HG02981 (cell line): ENCODE measurements around the gene KDR.

Experiments used
- ATAC-seq: cut with Tn5 transposase; IDR thresholded peaks from one replicate; pipeline ENCODE4 v1.9.1; 2021; ENCODE audit warnings: mild to moderate bottlenecking, moderate library complexity; ENCODE audit not compliant: unreplicated experiment

Gene KDR

GRCh38 chr4:55080174-55080865, 45.1 kb downstream of the KDR start:
- ATAC-seq: no peak

DNA sequence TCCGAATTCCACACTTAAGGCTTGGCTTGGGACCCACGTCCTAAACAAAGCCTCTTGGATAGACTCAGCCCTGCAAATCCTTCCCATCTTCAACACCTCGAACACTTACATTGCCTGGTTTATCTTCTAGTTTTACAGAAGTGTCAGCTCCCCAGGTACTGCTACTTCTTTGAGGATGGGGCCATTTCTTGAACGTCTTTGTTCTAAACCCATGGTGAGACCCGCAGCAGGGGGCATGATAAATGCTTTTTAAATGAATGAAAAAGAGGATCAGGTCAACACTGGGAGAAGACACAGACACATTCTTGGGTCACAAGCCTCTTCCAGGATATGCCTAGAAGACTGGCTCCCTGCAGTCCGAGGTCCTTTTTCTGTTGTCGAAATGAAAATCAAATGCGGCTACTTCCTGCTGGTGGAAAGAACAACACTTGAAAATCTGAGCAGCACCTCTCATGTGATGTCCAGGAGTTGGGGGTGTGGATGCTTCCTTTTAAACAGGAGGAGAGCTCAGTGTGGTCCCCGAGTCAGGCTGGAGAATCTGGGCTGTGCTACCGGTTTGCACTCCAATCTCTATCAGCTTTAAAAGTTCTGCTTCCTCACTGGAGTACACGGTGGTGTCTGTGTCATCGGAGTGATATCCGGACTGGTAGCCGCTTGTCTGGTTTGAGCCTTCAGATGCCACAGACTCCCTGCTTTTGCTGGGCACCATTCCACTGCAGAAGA, 45.8 kb downstream of the KDR start:
- ATAC-seq: no peak

DNA sequence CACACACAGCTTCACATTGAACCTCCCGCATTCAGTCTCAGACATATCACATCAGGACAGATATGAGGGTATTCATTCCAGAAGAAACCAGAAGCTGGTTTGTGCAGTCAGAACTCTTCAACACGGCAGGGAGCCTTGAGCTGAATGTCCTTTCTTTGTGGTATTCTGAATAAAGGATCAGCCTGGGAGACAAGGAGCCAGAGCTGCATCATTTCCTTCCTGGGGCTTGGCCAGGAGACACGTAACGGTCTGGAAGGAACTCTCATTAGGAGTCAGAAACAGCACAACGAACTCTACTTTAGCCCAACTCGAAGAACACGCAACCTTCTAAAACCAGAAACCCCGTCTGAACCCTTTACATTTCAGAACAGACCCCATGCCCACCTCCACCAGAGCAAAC, 46.4 kb downstream of the KDR start:
- ATAC-seq: no peak

DNA sequence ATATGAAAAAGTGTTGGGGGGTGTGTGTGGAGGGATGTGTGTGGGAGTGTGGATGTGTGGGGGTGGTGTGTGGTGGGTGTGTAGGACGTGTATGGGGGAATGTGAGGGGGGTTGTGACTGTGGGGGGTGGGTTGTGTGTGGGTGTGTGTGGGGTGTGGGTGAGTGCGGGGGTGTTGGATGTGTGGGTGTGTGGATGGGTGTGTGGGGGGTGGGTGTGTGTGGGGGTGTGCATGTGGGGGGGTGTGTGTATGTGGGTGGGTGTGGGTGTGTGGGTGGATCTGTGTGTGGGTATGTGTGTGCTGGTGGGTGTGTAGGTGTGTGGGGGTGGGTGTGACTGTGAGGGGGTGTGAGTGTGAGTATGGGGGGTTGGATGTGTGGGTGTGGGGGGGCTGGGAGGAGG, 47.8 kb downstream of the KDR start:
- no peak for ATAC-seq

- no peak for ATAC-seq
Measured at GRCh38 chr4:55075823-55076716, 49.3 kb downstream of the KDR start.

DNA sequence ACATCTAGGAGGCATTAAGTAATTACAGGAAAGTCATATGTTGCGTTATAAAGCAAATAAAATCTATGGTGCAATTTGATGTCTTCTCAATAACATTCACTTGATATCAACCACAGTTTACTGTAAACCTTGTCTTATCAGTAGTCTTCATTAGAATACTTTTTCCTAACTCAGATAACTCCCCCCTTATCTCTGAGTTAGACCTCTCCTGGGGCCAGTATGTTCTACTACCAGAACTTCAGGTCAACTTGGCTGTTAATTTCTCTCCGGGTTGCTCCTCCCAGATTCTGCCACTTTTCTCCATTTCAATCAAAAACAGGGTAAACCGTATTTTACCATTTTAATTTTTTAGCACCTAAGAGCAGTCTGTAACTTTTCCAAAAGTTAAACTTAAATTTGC, 50.0 kb downstream of the KDR start:
- no peak for ATAC-seq

DNA sequence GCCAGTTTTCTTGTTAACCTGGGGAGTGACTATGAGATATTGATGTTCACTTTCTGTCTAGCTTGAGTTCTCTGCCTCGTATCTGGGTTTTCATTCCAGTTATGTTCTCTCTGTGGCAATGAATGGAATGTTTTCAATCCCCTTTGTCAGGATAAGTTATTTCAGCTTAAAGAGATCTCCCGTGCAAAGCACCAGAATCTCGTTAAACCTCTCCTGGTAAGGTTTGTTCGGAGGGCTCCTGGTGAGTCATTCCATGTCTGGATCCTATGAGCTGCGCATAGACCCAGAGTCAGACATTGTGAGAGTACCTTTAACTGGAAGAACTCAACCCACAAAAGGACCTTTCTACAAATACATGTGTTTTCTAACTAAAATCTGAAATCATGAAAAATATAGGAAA, 51.0 kb downstream of the KDR start:
- no peak for ATAC-seq

DNA sequence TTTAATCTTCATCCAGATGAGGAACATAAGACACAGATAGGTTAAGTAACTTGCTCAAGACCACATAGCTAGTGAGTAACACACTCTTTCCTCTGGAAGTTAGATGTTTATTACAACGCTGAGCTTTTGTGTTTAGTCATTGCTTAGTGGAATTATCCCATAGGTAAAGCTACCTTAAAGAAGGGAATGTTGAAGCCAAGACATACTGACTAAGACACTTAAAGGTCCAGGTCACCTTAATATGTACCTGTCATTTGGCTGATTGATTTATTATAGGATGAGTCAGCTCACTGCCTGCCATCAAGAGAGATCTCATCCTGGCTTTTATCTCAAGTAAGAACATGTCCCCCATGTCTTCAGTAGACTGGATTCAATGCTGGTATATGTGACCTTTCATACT, 53.4 kb downstream of the KDR start:
- ATAC-seq: no peak

DNA sequence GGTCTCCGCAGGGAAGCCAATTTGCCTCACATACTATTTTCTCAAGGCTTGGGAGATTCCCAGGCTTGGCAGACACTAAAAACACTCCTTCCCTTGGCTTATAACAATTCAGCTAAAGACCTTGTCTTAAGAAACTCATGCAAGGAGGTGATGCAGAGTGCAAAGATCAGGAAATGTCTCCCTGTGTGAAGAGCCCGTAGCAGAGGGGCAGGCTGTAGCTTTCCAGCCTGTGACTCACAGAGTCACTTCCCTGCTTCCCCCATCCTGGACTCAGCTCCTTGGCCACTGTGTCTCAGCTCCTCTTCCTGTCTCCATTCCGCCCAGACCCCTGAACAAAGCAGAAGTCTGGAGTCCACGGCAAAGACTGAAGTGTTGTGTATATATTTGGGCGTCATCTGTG, 56.1 kb downstream of the KDR start:
- no peak for ATAC-seq

DNA sequence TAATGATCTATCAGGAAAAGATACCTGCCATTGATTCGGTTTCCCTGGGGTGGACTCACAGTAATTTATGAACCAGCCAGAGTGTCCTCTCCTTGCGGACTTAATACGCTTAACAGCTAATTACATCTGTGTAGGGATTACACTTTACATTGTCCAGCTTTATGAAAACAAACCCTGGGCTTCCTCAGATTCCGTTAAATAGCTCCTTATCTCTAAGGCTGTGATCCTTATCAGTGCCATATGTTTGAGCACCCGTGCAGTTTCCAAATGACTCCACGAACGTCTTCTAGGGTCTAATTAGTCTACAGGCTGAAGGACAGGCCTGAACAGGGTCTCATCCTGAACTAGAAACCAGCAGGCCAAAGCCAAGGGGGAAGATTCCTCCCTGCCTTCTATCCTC, 56.9 kb downstream of the KDR start:
- no peak for ATAC-seq

- no peak for ATAC-seq
Measured at GRCh38 chr4:55066018-55066417, 59.4 kb downstream of the KDR start.

- ATAC-seq: no peak
Measured at GRCh38 chr4:55055529-55055928, 69.9 kb downstream of the KDR start.

DNA sequence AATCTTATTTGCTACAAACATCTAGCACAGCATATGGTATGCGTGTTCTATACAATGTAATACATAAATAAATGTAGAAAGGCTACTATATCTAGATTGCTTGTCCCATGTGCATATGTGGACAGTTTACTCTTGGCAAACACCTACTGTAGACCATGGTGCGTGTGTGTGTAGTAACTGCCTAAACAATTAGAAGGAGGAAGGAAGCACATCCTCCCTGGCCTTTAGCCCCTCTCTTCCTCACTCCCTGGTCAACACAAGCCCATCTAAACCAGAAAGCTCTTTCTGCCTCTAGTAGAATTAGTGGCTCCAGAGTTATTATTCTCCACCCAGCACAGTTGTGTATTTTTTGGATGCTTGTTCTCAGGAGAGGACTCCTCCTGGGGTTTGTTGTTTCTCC, 73.9 kb downstream of the KDR start:
- no peak for ATAC-seq

- no peak for ATAC-seq
Measured at GRCh38 chr4:55050418-55050950, 74.9 kb downstream of the KDR start.

- ATAC-seq: no peak
Measured at GRCh38 chr4:55038176-55038890, 87.1 kb downstream of the KDR start.

DNA sequence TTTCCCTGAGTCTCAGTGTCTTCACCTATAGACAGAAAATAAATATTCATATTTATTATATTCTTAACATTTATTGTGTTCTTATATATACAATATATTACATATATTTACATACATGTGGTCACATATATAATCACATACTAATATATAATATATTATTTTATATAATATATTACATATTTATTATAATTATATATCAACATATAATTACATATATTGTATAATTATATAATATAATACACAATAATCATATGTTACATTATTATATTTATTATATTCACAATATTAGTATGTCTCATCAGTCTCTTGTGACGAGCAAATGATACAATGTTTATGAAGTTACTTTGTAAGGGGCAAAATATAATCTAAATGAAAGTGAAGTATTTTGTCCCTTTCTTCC, 87.7 kb downstream of the KDR start:
- ATAC-seq: no peak

GRCh38 chr4:55036405-55036804, 89.0 kb downstream of the KDR start:
- no peak for ATAC-seq

- ATAC-seq: no peak
Measured at GRCh38 chr4:55035892-55036291, 89.5 kb downstream of the KDR start.

DNA sequence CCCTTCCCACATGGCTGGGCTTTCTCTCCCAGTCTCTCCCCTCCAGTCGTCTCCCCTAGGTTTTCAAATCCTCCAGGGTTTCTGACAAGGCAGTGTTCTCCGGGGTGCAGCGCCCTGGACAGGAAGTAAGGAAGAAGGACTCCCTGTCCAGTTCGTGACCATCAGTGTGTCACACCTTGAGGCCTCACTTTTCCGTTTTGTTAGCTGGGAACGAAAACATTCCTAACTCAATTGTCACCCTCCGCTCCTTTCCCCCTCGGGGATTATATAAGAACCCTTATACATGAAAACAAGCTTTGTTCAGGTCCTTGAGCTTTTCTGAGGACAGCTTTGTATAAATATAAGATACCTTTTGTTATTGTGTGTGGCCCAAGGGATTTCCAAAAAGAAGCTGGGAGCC, 92.1 kb downstream of the KDR start:
- ATAC-seq: no peak

DNA sequence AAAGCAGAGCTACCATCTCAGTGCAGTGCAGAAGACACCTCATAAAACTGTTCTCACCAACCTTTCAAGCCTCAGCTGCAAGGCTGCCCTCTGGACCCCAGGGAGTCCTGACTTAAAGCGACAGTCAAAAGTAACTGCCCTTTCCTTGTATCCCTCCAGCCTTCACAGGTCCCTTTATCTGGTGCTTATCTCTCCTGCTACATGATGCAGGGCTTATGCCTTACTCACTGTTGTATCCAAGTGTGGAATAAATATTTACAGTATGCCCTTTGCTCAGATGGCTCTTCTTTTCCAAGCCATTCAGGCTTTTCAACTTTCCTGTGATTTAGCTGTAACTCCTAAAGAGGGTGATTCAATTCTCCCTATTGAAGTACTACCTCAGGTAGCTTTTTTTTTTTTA, 92.6 kb downstream of the KDR start:
- no peak for ATAC-seq

GRCh38 chr4:55032179-55032578, 93.2 kb downstream of the KDR start:
- no peak for ATAC-seq
